K562 (cell line): ENCODE data around the gene IQCN. TPM values are rescaled to one million over a fixed set of nuclear protein-coding genes. Genes with fewer than 3 reads are reported as not detected.
A peak's percentile ranks its signal among the peaks of the same experiment; 100 is the strongest.

Experiments
- ATAC-seq: fragments of 200-7000 bp; cut with Tn5 transposase; 3 replicates; pipeline ENCODE4 v1.9.1; 2020; ENCODE audit warnings: moderate library complexity
- BruUV-seq: library from RNA; stranded (reverse); fragments of 400-500 nt; replicated peaks from 2 replicates; lab custom pipeline; 2021; lab: Mats Ljungman, UMichigan
- CTCF ChIA-PET: fragments of 300-600 bp; formaldehyde crosslinking; extraction: SDS; loops from one replicate; lab custom pipeline; 2021; ENCODE audit warnings: low intra/inter-chr PET ratio; lab: Yijun Ruan, JAX
- POLR2A ChIA-PET: fragments of 300-600, 350-650 bp; sonication (Branson Sonifier 250); formaldehyde crosslinking; extraction: SDS; loops from one replicate; lab custom pipeline; 2021; ENCODE audit warnings: antibody characterized with exemption, inconsistent platforms; lab: Yijun Ruan, JAX
- DNase-seq, 4 experiments: peaks; one replicate each; pipeline versions ENCODE4 v3.0.0 to v3.0.0-alpha.2; 2011 to 2018; ENCODE audit warnings: low spot score in 3 of 4, mixed read lengths in 3 of 4; ENCODE audit errors: extremely low read depth in 1 of 4
- FAIRE-seq: peaks from 2 replicates; lab custom pipeline; 2011; peaks lifted over from hg19 to GRCh38; lab: Jason Lieb, UNC
- H2AFZ ChIP-seq: 2 replicates; pipeline ENCODE4 v1.6.0; 2011; ENCODE audit warnings: low read depth, low read length, control low read depth, inconsistent platforms
- H3K27ac ChIP-seq: fragments of 200-600 bp; 3 replicates; pipeline ENCODE4 v1.8.0; 2011; ENCODE audit warnings: low read depth, mild to moderate bottlenecking, control low read depth, inconsistent platforms, low read length, moderate library complexity, mixed read lengths; ENCODE audit errors: extremely low read depth
- H3K27me3 ChIP-seq, 2 experiments: fragments of 300-600 bp in 1 of 2; 2 replicates in 1 of 2; 3 replicates in 1 of 2; pipeline versions ENCODE4 v1.6.0 to v1.8.0; 2011; ENCODE audit warnings: inconsistent platforms in 2 of 2, low read length in 2 of 2, mild to moderate bottlenecking in 1 of 2, mixed read lengths in 1 of 2, moderate library complexity in 1 of 2; ENCODE audit not compliant: control insufficient read depth in 2 of 2, insufficient read depth in 2 of 2
- H3K36me3 ChIP-seq: fragments of 300-600 bp; 3 replicates; pipeline ENCODE4 v1.8.0; 2011; ENCODE audit warnings: mild to moderate bottlenecking, low read length, inconsistent platforms; ENCODE audit not compliant: control insufficient read depth, insufficient read depth
- H3K4me1 ChIP-seq, 2 experiments: fragments of 200-600 bp in 1 of 2; replicated peaks in 1 of 2; 2 replicates in 1 of 2; 3 replicates in 1 of 2; pipeline versions ENCODE4 v1.5.1 to v1.8.0; 2011; ENCODE audit warnings: inconsistent platforms in 2 of 2, low read length in 2 of 2, mild to moderate bottlenecking in 1 of 2, mixed read lengths in 1 of 2, moderate library complexity in 1 of 2; ENCODE audit not compliant: control insufficient read depth in 2 of 2, insufficient read depth in 2 of 2
- H3K4me2 ChIP-seq: 2 replicates; pipeline ENCODE4 v1.6.1; 2011; ENCODE audit warnings: low read length, control low read depth, inconsistent platforms, mixed read lengths; ENCODE audit not compliant: insufficient read depth
- H3K4me3 ChIP-seq: fragments of 200-600 bp; sonication (generic), shearing (Covaris generic); 2 replicates; pipeline ENCODE4 v1.5.1; 2016; ENCODE audit warnings: control low read depth, inconsistent platforms
- H3K79me2 ChIP-seq: fragments of 200-600 bp; 3 replicates; pipeline ENCODE4 v1.8.0; 2011; ENCODE audit warnings: low read length, inconsistent platforms; ENCODE audit not compliant: control insufficient read depth, insufficient read depth
- H3K9ac ChIP-seq, 2 experiments: 2 replicates each; pipeline versions ENCODE4 v1.6.0 to v1.6.1; 2011; ENCODE audit warnings: low read depth in 2 of 2, low read length in 2 of 2, control low read depth in 1 of 2, inconsistent platforms in 1 of 2, mild to moderate bottlenecking in 1 of 2, mixed read lengths in 1 of 2; ENCODE audit not compliant: insufficient read depth in 1 of 2
- H3K9me1 ChIP-seq: one replicate; pipeline ENCODE4 v1.6.0; 2011; ENCODE audit warnings: inconsistent platforms, mild to moderate bottlenecking, low read length, moderate library complexity; ENCODE audit not compliant: control insufficient read depth, insufficient read depth
- H3K9me3 ChIP-seq: replicated peaks from 2 replicates; pipeline ENCODE4 v1.5.1; 2011; ENCODE audit warnings: low read depth, low read length, inconsistent platforms; ENCODE audit not compliant: control insufficient read depth, insufficient read depth
- H4K20me1 ChIP-seq: replicated peaks from 2 replicates; pipeline ENCODE4 v1.6.1; 2011; ENCODE audit warnings: low read length, inconsistent platforms, mixed read lengths; ENCODE audit not compliant: control insufficient read depth, insufficient read depth
- ADNP ChIP-seq: fragments of 200-800 bp; sonication (Bioruptor generic); IDR thresholded peaks from 2 replicates; pipeline ENCODE4 v1.6.1; 2016; ENCODE audit warnings: missing genetic modification characterization, missing compliant biosample characterization
- BCOR ChIP-seq: fragments of 450-650 bp; IDR thresholded peaks from 2 replicates; pipeline ENCODE4 v1.6.1; 2016
- FOXJ2 ChIP-seq: fragments of 200-800 bp; sonication (Bioruptor generic); IDR thresholded peaks from 2 replicates; pipeline ENCODE4 v1.6.1; 2016; ENCODE audit warnings: missing genetic modification characterization, missing compliant biosample characterization
- RBM25 ChIP-seq: fragments of 200-400 bp; formaldehyde crosslinking; IDR thresholded peaks from 2 replicates; pipeline ENCODE4 v1.6.1; 2018; ENCODE audit warnings: low read length, low read depth, moderate library complexity; ENCODE audit not compliant: severe bottlenecking
- ZNF408 ChIP-seq: fragments of 250-450 bp; sonication (Bioruptor Pico); IDR thresholded peaks from 2 replicates; pipeline ENCODE4 v1.4.0; 2020; ENCODE audit warnings: low read depth, mild to moderate bottlenecking, moderate library complexity
- WGBS: fragments of 100-300 bp; shearing (Covaris generic); methylation state at CpG from one replicate; pipeline ENCODE4 v1.1.6; 2016; ENCODE audit warnings: low coverage, mixed read lengths; ENCODE audit not compliant: insufficient coverage; ENCODE audit errors: missing lambda C conversion rate; 5-methylcytosine and 5-hydroxymethylcytosine counted together
- in situ Hi-C: fragments of 300-500 bp; cut with MboI; formaldehyde crosslinking; loops from 4 replicates; pipeline ENCODE4 v1.15.0; 2018; ENCODE audit warnings: inconsistent platforms, mixed read lengths
- intact Hi-C: fragments of 100-400 bp; cut with micrococcal nuclease; formaldehyde crosslinking; loops from 2 replicates; pipeline ENCODE4 v1.14.2; 2022
- polyA plus RNA-seq, 8 experiments: library from polyadenylated mRNA; depleted of rRNA in 4 of 8; stranded (reverse) in 5 of 8; unstranded in 3 of 8; fragments of >200 nt; fragmentation: Nextera tagmentation in 2 of 8; fragmentation: Illumina TruSeq in 1 of 8; extraction: Ambion mirVana in 2 of 8; extraction: Trizol in 1 of 8; gene quantifications; 2 replicates each; pipeline versions ENCODE4 v1.2.1 to v1.2.3, GENCODE V29; 2011 to 2014; ENCODE audit warnings: inconsistent platforms in 1 of 8, missing spikeins in 1 of 8
- total RNA-seq, 7 experiments: library from RNA; depleted of rRNA in 6 of 7; stranded (reverse); fragments of >200 nt in 6 of 7; fragmentation: Illumina TruSeq in 2 of 7; extraction: Trizol in 2 of 7; gene quantifications; 2 replicates each; pipeline versions ENCODE4 v1.2.1 to v1.2.3, GENCODE V29; 2011 to 2021; ENCODE audit warnings: low replicate concordance in 1 of 7
- TF ChIP-seq, protein P1 (sequence below): sonication (generic); formaldehyde crosslinking; IDR thresholded peaks from 2 replicates; pipeline ENCODE4 v1.8.1; 2023; ENCODE audit warnings: mild to moderate bottlenecking, missing genetic modification reagents

IQCN gene
- total and polyA plus RNA-seq, 9 of the 15 experiments (the other 6 are each of a cell fraction or from before 2014, with no cell fraction given) = 0.01 to 0.07 (median 0.04) TPM; not detected in 3

- no peak for ATAC-seq
- Histone ChIP-seq H2AFZ (no peak overlapping the region), H3K4me3 (no peak overlapping the region), H3K27ac (no peak overlapping the region; the same call in 2 of the 3 replicates), H3K27me3 (no peaks in the 10 kb centered on the region), H3K9me3 (no peaks in the 10 kb centered on the region), H3K36me3 (peaks cover 14% of the 10 kb centered on the region), H3K4me1 (peaks cover 16 to 56% of the 10 kb centered on the region in 2 experiments), H3K9me1 (peaks cover 7% of the 10 kb centered on the region), H3K4me2 (no peak overlapping the region), H3K79me2 (peaks cover 38% of the 10 kb centered on the region), H4K20me1 (peaks cover 21% of the 10 kb centered on the region), H3K9ac (no peak overlapping the region)
- in situ Hi-C loops (no loop called here), intact Hi-C loops (no loop called here)
- no TSS peak for BruUV-seq
- CTCF ChIA-PET = interaction anchor here (0.6 kb wide), 1 partner anchor 20 kb away, joined by 3 read pairs; no protein-coding TSS in a partner anchor
- no peak for FAIRE-seq
- TF ChIP-seq BCOR (0 out of 2 replicates have a peak, but pooled peaks have one; percentile 6), FOXJ2 (no peak), RBM25 (peak; percentile 6), ZNF408 (CRISPR knock-in tag) (no peak), ADNP (tag) (0 out of 2 replicates have a peak, but pooled peaks have one; percentile 4)
- TF ChIP-seq, protein P1, sequence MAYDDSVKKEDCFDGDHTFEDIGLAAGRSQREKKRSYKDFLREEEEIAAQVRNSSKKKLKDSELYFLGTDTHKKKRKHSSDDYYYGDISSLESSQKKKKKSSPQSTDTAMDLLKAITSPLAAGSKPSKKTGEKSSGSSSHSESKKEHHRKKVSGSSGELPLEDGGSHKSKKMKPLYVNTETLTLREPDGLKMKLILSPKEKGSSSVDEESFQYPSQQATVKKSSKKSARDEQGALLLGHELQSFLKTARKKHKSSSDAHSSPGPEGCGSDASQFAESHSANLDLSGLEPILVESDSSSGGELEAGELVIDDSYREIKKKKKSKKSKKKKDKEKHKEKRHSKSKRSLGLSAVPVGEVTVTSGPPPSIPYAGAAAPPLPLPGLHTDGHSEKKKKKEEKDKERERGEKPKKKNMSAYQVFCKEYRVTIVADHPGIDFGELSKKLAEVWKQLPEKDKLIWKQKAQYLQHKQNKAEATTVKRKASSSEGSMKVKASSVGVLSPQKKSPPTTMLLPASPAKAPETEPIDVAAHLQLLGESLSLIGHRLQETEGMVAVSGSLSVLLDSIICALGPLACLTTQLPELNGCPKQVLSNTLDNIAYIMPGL (CRISPR knock-in tag) = no peak
- POLR2A ChIA-PET = no interaction called here
- no peak for DNase-seq
- 84% methylated on average over 5 of the region's 5 CpGs for WGBS
These were observed 9.1 kb upstream of the IQCN start for GRCh38 chr19:18283338-18283737.
